T-helper 1 cell treated with Interleukin-12 subunit alpha and Interleukin-12 subunit beta and Interleukin-4 antibody, amounts not matched to agents 30 μg/mL and 1 μg/mL, for 36 hours (primary cell): Measurements from ENCODE around the gene TUBB2B.

ENCODE experiments used
- H3K27ac Mint-ChIP-seq: one replicate; pipeline ENCODE4 v1.8.0; 2021; ENCODE audit warnings: mild to moderate bottlenecking, mixed read lengths
- H3K27me3 Mint-ChIP-seq: one replicate; pipeline ENCODE4 v1.8.0; 2021; ENCODE audit warnings: low read depth, mixed read lengths
- H3K36me3 Mint-ChIP-seq: one replicate; pipeline ENCODE4 v1.8.0; 2021; ENCODE audit warnings: low read depth, mixed read lengths
- H3K4me1 Mint-ChIP-seq: one replicate; pipeline ENCODE4 v1.8.0; 2021; ENCODE audit warnings: low read depth, mixed read lengths
- H3K4me3 Mint-ChIP-seq: one replicate; pipeline ENCODE4 v1.8.0; 2021; ENCODE audit warnings: mild to moderate bottlenecking, moderate library complexity, mixed read lengths
- H3K9me3 Mint-ChIP-seq: one replicate; pipeline ENCODE4 v1.8.0; 2021; ENCODE audit warnings: mixed read lengths

TUBB2B gene

DNA sequence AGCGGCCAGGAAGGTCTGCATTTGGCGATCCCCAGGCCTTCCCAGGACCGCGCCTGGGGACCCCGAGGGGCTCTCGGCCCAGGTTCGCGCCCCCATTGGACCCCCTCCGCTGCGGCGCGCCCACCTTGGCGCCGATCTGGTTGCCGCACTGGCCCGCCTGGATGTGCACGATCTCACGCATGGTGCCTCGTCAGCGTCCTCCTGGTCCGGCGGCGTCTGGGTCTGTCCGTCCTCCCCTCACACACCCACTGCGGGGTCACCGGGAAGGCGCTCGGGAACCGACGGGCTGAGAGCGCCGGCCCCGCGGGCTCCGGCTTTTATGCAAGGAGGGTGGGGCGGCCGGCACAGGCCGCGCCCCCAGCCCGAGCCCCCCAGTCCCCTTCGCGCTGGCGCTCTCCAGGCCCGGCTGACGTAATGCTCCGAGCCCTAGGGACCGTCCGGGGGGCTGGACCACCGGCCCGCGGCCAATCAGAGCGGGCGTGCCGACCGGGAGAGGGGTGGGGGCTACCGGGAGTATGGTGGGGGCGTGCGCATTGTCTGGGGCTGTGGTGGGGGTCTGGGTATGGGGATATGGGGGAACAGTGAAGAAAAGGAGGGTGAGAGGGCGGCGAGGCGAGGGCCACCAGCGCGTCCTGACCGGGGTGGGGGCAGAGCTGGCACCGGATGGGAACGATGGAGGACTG lies at the start of gene TUBB2B:
TUBB2B (minus strand) TSS at position 291 of the 683 bp plus-strand sequence; CDS start at position 181, 110 bp downstream.
- peak within 1 kb of the TSS; percentile 68 for H3K4me3 Mint-ChIP-seq
- H3K9me3 Mint-ChIP-seq: no peaks in the 10 kb centered on the region
- no peaks in the 10 kb centered on the region for H3K36me3 Mint-ChIP-seq
- no peak within 1 kb of the TSS for H3K27ac Mint-ChIP-seq
- peaks cover 25% of the 10 kb centered on the region for H3K4me1 Mint-ChIP-seq
- peaks cover 81% of the 10 kb centered on the region for H3K27me3 Mint-ChIP-seq

DNA sequence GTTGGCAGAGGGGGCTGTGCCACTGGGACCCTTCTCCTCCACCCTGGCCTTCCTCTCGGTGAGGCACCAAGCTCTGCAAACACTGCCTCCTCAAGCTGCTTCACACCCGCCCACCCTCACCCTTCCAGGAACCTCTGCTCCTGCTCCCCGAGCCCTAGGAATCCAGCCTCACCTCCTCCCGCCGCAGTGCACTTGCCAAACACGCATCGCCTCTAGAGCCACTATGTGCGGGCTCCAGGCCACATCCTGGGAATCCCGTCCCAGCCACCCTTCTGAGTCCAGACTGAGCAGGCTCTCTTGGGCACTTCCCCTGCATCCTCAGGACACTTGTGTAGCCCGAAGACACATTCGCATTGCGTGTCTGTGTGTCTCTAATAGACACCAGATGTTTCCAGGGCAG lies 49.8 kb upstream of the TUBB2B start:
- H3K27me3 Mint-ChIP-seq: no peaks in the 10 kb centered on the region
- H3K4me3 Mint-ChIP-seq: no peak overlapping the region
- H3K36me3 Mint-ChIP-seq: peaks cover 3% of the 10 kb centered on the region
- H3K9me3 Mint-ChIP-seq: no peaks in the 10 kb centered on the region
- H3K4me1 Mint-ChIP-seq: peaks cover 3% of the 10 kb centered on the region
- H3K27ac Mint-ChIP-seq: no peak overlapping the region

DNA sequence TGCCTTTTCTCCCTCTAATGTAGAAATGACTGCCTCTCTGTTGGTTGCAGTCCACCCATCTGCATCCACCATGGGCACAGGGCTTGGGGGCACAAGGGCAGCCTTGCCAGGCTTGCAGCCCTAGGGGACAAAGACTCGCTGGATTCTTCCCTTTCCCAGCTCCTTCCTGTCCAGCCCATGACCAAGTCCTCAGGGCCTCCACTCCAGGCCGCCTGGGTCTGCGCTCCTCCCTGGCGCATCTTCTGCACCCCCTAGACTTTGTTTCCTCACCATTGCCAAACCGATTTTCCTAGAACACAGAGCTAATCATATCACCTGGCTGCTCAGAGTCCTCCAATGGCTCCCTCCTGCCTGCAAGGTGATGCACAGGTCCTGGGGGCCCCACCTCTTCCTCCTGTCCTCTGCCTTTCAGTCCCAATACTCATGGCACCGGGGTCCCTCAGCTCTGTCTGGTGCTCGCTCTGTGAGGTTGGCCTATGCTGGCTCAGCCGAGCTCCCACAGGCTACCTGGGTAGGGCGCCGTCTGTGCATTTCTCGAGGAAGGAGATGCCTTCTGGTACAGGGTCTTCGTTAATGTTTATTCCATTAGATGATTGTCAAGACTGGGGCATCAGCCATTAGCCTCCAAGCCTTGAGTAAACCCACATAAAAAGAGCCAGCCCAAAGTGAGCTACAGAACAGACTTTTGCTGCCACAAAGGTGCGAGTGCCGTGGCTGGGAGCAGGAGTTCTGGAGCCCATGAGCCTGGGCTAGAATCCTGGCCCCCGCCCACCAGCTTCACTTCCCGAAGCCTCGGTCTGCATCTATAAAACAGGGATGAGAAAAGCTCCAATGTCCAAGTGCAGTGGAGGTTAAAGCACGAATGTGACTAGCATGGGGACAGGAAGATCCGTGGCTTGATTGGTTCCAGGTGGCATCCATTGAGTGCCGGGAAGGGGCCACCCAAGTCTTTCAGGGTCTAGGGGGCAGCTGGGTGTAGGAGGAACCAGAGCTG lies 49.0 kb upstream of the TUBB2B start:
- Mint-ChIP-seq H3K36me3 (peaks cover 8% of the 10 kb centered on the region), H3K27ac (peak overlapping the region; percentile 17), H3K27me3 (no peaks in the 10 kb centered on the region), H3K4me1 (peaks cover 3% of the 10 kb centered on the region), H3K9me3 (no peaks in the 10 kb centered on the region), H3K4me3 (no peak overlapping the region)

DNA sequence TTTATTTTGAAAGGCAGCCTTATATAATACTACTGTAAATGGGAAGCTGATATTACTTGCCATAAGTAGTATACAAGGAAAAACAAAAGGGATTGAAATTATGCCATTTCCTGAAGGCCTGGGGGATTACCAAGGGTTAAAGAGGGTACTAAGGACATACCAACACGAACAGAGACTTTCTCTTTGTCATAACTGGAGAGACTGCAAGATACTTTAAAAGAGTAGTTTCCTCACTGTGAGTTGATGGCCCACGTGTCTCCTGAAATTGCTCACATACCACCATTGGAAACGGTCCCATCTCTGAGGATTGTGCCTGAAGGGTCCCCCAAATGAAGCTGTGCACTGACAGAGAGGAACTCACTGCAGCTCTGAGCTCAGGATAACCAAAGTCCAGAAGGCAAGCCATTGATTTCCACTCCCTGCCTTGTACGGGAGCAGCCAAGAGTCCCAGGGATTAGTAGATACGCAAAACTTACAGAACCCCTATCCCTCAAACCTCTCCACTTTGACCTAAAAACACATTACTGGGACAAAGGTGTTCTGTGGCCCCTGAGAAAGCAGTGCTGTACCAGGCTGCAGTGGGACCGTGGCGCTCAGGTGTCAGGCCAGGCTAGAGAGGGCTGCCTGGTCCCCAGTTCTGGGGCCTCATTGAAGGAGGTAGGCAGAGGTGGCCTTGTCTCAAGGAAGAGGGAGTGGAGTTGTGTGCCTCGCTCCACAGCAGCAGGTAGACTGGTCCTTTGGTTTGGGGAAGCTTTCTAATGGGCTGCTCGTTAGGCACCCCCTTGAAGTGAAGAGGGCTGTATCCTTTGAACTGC lies 46.5 kb upstream of the TUBB2B start:
- no peaks in the 10 kb centered on the region for H3K9me3 Mint-ChIP-seq
- no peaks in the 10 kb centered on the region for H3K27me3 Mint-ChIP-seq
- no peak overlapping the region for H3K4me3 Mint-ChIP-seq
- H3K27ac Mint-ChIP-seq: no peak overlapping the region
- peaks cover 18% of the 10 kb centered on the region for H3K36me3 Mint-ChIP-seq
- H3K4me1 Mint-ChIP-seq: no peaks in the 10 kb centered on the region

DNA sequence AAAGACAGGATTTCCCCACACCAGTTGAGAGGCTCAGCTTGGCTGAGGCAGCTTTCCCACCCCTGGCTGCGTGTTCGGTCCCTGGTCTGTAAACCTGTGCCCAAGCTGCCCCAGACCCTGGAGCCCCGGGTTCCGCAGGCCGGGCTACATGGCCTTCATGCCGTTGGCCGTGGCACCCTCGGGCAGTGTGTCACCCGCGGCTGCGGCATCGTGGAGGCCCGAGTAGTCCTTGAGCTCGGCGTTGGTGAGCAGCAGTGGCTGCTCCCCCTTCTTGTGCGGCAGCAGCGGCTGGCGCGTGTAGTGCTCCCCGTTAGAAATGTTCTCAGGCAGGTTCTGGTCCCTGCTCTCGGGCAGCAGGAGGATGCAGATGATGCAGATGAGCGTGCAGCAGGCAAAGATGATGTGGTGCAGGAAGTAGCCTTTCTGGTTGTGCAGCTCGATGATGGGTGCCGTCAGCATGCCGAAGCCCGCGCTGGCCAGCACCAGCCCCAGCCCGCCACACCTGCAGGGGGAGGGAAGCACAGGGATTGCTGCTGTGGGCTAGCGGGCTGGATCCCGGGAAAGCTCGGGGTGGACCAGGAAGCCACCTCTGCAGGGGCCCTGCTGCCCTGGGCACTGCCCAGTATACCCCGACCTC lies 45.6 kb upstream of the TUBB2B start:
- no peaks in the 10 kb centered on the region for H3K4me1 Mint-ChIP-seq
- no peak overlapping the region for H3K27ac Mint-ChIP-seq
- no peaks in the 10 kb centered on the region for H3K27me3 Mint-ChIP-seq
- no peak overlapping the region for H3K4me3 Mint-ChIP-seq
- peaks cover 19% of the 10 kb centered on the region for H3K36me3 Mint-ChIP-seq
- H3K9me3 Mint-ChIP-seq: no peaks in the 10 kb centered on the region

DNA sequence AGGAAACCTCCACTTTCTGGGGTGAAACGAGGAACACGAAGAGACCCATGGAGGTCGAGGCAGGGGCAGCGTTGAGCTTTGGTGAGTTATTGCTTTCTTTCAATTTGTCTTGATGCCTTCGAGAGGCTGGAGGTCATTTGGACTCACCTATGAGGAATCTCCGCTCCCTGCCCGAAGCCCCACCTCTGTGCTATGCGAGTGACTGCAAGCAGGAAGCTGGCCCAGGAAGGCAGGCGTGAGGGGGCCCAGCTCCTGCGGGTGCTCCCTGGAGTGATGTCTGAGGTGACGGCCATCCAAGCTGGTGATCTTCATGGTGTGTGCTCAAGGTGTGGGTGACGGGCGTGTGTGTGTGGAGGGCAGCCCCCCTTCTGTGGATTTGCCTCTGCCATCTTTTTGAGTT lies 44.3 kb upstream of the TUBB2B start:
- peaks cover 21% of the 10 kb centered on the region for H3K36me3 Mint-ChIP-seq
- H3K4me1 Mint-ChIP-seq: no peaks in the 10 kb centered on the region
- H3K4me3 Mint-ChIP-seq: no peak overlapping the region
- no peak overlapping the region for H3K27ac Mint-ChIP-seq
- H3K27me3 Mint-ChIP-seq: no peaks in the 10 kb centered on the region
- no peaks in the 10 kb centered on the region for H3K9me3 Mint-ChIP-seq

DNA sequence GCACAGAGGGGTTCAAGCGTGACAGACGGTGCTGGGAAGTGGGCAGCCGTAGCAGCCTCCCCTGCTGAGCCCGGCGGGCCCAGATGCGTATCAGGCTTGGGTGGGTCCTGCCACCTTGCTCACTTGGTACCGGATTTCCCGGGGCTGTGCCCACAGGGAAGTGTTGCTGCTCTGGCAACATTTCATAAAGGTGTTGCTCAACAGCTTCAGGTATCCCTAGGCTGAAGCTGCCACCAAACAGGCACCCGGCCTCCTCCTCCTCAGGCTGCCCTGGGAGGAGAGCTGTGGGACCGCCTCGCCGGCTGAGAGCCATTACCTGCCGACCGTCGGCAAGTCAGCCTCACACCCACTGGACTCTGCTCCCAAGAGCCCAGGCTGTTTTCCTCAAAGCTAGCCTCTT lies 42.8 kb upstream of the TUBB2B start:
- no peaks in the 10 kb centered on the region for H3K27me3 Mint-ChIP-seq
- no peak overlapping the region for H3K4me3 Mint-ChIP-seq
- no peaks in the 10 kb centered on the region for H3K4me1 Mint-ChIP-seq
- H3K9me3 Mint-ChIP-seq: no peaks in the 10 kb centered on the region
- no peak overlapping the region for H3K27ac Mint-ChIP-seq
- peaks cover 23% of the 10 kb centered on the region for H3K36me3 Mint-ChIP-seq

DNA sequence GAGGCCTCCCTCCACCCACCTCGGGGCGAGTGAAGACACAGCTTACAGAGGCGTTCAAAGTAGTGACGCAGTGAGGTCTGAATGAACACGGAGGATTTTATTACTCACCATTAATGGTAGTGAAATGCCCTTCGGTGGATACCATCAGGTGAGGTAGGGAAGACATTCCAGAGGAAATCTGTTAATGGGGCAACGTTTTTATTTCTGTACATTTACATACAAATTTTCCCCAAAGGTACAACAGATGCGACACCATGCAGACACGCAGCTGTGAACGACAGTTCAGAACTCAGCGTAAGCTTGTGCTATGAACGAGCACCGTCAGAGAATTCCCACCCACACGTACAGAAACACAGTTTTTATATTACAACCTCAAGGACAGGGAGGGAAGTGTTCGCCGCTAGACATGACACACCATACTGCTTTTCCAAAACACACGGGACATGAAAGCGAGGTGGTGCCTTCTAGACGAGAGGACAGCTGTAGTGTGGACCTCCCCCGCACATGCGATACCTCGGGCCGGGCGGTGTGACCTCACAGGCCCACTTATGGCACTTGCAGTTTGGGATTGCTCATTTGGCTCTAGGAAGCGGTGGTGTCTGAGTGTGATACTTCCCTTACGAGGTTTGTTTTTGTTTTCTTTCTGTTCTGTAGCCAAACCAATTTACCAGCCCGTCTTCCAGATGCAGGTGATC lies 42.0 kb upstream of the TUBB2B start:
- Mint-ChIP-seq H3K27ac (no peak overlapping the region), H3K4me3 (no peak overlapping the region), H3K27me3 (no peaks in the 10 kb centered on the region), H3K4me1 (no peaks in the 10 kb centered on the region), H3K9me3 (no peaks in the 10 kb centered on the region), H3K36me3 (peaks cover 25% of the 10 kb centered on the region)

DNA sequence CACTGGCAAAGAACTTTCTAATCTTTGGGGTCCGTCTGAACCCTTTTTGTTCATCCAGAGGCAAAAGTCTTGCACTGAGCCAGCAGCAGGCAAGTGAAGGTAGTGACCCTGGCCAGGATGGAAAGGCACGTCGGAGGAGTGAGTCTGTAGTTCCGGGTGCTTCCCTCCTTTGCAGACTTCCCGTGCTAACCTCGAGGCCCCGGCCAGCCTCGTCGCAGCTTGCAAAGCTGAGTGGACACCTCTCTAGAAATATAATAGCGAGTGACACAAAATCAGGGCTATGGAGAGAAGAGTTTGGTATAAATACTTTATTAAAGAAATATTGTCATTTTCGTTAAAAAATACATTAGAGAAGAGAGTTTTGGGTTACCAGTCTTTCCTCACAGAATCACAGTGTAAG lies 41.2 kb upstream of the TUBB2B start:
- no peaks in the 10 kb centered on the region for H3K4me1 Mint-ChIP-seq
- H3K9me3 Mint-ChIP-seq: no peaks in the 10 kb centered on the region
- H3K4me3 Mint-ChIP-seq: no peak overlapping the region
- no peaks in the 10 kb centered on the region for H3K27me3 Mint-ChIP-seq
- H3K27ac Mint-ChIP-seq: no peak overlapping the region
- H3K36me3 Mint-ChIP-seq: peaks cover 22% of the 10 kb centered on the region

DNA sequence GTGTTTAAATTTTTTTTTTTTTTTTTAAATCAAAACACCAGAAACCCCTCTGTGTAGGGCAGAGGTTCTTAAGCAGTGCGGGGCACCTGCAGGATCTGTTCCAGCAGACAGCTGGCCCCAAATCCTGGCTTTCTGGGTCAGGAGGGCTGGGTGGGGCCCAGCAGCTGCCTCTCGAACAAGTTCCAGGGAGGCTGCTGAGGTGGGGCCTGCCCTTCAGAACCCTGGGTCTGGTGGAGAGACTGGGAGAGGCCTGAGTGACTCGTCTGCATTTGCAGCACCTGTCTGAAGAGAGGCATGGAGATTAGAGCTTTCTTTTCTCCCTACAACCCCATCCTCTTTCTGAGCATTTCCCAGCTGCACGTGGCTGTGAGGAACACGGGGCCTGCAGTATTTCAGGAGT lies 39.7 kb upstream of the TUBB2B start:
- H3K9me3 Mint-ChIP-seq: no peaks in the 10 kb centered on the region
- H3K27me3 Mint-ChIP-seq: no peaks in the 10 kb centered on the region
- H3K4me1 Mint-ChIP-seq: peaks cover 6% of the 10 kb centered on the region
- no peak overlapping the region for H3K27ac Mint-ChIP-seq
- peaks cover 21% of the 10 kb centered on the region for H3K36me3 Mint-ChIP-seq
- no peak overlapping the region for H3K4me3 Mint-ChIP-seq

DNA sequence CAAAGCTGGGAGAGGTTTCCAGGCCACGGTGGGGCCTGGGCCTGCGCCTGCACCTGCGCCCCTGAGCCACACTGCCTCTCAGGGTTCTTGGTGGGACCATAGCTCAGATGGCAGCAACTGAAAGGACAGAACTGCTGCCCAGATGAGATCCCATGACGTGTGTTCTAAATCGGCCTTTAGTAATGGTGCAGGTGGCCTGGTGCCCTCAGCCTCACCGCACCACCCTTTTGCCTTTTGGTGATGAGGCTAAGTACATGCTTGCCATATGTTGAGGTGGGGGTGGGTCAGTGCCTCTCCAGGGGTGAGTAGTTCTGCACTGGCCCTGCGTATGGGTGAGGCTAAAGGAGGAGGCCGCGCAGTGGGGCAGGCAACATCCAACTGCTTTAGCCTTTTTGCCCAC lies 38.7 kb upstream of the TUBB2B start:
- H3K36me3 Mint-ChIP-seq: peaks cover 17% of the 10 kb centered on the region
- H3K27me3 Mint-ChIP-seq: no peaks in the 10 kb centered on the region
- no peaks in the 10 kb centered on the region for H3K9me3 Mint-ChIP-seq
- H3K4me3 Mint-ChIP-seq: no peak overlapping the region
- no peak overlapping the region for H3K27ac Mint-ChIP-seq
- peaks cover 13% of the 10 kb centered on the region for H3K4me1 Mint-ChIP-seq

DNA sequence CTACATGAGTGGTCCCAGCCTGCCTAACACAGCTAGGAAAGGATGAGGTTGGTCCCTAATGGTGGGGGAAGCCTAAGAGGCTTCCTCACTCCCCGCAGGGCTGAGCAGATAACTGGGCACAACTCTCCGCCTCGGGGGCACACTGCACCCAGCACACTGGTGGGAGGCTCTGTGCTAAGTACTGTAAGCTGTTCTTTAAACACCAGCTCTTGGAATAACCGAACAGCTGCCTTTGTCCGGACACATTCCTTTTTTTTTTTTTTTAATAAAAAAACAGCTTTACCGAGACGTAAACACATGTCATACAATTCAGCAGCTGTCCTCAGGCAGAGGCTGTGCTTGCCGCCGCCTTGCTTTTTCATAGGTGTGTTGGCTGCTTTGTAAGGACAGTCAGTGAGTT lies 38.2 kb upstream of the TUBB2B start:
- peaks cover 16% of the 10 kb centered on the region for H3K36me3 Mint-ChIP-seq
- H3K27me3 Mint-ChIP-seq: no peaks in the 10 kb centered on the region
- H3K4me1 Mint-ChIP-seq: peaks cover 18% of the 10 kb centered on the region
- no peak overlapping the region for H3K4me3 Mint-ChIP-seq
- no peak overlapping the region for H3K27ac Mint-ChIP-seq
- no peaks in the 10 kb centered on the region for H3K9me3 Mint-ChIP-seq

DNA sequence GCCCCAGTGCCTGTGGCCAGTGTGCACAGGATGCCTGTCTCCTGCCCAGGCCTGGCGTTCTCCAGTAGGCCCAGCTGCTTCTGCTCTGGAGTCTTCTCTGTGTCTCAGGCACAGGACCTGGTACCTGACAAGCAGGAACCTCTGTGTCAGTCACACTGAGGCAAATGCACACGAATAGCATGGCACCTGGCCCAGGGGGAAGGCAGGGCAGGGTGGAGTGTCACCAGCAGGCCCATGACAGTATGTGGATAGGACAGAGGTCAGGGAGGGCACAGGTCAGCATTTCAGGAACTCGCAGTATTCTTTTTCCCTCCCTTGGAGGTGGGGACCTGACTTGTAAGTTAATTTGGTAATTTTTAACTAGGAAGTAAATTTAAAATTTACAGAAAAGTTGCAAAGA lies 36.9 kb upstream of the TUBB2B start:
- no peak overlapping the region for H3K4me3 Mint-ChIP-seq
- H3K9me3 Mint-ChIP-seq: no peaks in the 10 kb centered on the region
- no peaks in the 10 kb centered on the region for H3K27me3 Mint-ChIP-seq

More for the DNA sequence above, 36.9 kb upstream of the TUBB2B start:
- no peak overlapping the region for H3K27ac Mint-ChIP-seq
- peaks cover 9% of the 10 kb centered on the region for H3K36me3 Mint-ChIP-seq
- H3K4me1 Mint-ChIP-seq: peaks cover 24% of the 10 kb centered on the region
